Tibial nerve (tissue), 4 donors: ENCODE results near the gene ABCG2.

Experiments
- CTCF ChIP-seq, 5 experiments: fragments of 200-600 bp in 3 of 5; fragments of 450-650 bp in 2 of 5; sonication (generic) in 3 of 5; IDR thresholded peaks; one replicate each; pipeline ENCODE4 v1.5.1; 2016 to 2019; ENCODE audit warnings: antibody characterized with exemption in 5 of 5, mild to moderate bottlenecking in 3 of 5, moderate library complexity in 2 of 5
- EP300 ChIP-seq, 2 donors: sonication (generic); formaldehyde crosslinking; IDR thresholded peaks; one replicate each; pipeline ENCODE4 v1.6.1; 2017; ENCODE audit warnings: antibody characterized with exemption in 2 of 2, mild to moderate bottlenecking in 1 of 2
- POLR2A ChIP-seq, 2 donors: fragments of 450-650 bp; IDR thresholded peaks; one replicate each; pipeline ENCODE4 v1.6.1; 2017; ENCODE audit warnings: antibody characterized with exemption in 2 of 2, mild to moderate bottlenecking in 2 of 2, moderate library complexity in 2 of 2

- TF ChIP-seq CTCF (IDR thresholded peaks at IDR 0.05) (no peak), POLR2A (IDR thresholded peaks at IDR 0.05) (no peak), EP300 (IDR thresholded peaks at IDR 0.05) (no peak)
Measured at GRCh38 chr4:88178626-88179231, 20.3 kb upstream of the ABCG2 start.
